Kidney epithelial cell (primary cell): ENCODE measurements around the gene RAB36. TPM values are rescaled to one million over a fixed set of nuclear protein-coding genes. Genes with fewer than 3 reads are reported as not detected.

Source experiments
- DNase-seq: peaks from one replicate; pipeline ENCODE4 v3.0.0-alpha.2; 2010; ENCODE audit warnings: low read depth
- H3K27me3 ChIP-seq: 2 replicates; pipeline ENCODE4 v1.6.0; 2011; ENCODE audit warnings: low read length; ENCODE audit not compliant: control insufficient read depth, insufficient read depth
- H3K36me3 ChIP-seq: 2 replicates; pipeline ENCODE4 v1.5.1; 2011; ENCODE audit warnings: low read length; ENCODE audit not compliant: control insufficient read depth, insufficient read depth
- H3K4me3 ChIP-seq: 2 replicates; pipeline ENCODE4 v1.5.1; 2011; ENCODE audit warnings: low read depth, mild to moderate bottlenecking, control low read depth, low read length
- total RNA-seq: library from RNA; depleted of rRNA; stranded (reverse); fragments of >200 nt; gene quantifications from 2 replicates; pipeline ENCODE4 v1.2.3, GENCODE V29; 2015
- TF ChIP-seq, protein P1 (sequence below): IDR thresholded peaks from 2 replicates; pipeline ENCODE4 v1.5.1; 2011; ENCODE audit warnings: mild to moderate bottlenecking, moderate library complexity, low read length, control low read depth, inconsistent platforms; ENCODE audit not compliant: insufficient read depth, poor library complexity, severe bottlenecking

Gene RAB36
- total RNA-seq, 1 donor from 2014 or later, result 5.7 TPM

DNA sequence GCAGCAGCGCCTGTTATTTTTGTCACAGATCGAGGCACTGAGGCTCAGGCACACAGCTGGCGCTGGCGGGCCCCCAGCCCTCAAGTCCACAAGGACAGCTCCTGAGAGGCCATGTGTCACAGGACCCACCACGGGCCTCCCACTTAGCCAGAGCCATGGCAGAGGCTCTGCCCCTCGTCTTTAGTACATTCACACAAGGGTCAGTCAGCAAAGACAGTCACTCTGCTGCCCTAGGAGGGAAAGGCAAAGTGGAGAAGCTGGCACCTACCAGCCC is 45.8 kb upstream of the RAB36 start:
- TF ChIP-seq, protein P1, sequence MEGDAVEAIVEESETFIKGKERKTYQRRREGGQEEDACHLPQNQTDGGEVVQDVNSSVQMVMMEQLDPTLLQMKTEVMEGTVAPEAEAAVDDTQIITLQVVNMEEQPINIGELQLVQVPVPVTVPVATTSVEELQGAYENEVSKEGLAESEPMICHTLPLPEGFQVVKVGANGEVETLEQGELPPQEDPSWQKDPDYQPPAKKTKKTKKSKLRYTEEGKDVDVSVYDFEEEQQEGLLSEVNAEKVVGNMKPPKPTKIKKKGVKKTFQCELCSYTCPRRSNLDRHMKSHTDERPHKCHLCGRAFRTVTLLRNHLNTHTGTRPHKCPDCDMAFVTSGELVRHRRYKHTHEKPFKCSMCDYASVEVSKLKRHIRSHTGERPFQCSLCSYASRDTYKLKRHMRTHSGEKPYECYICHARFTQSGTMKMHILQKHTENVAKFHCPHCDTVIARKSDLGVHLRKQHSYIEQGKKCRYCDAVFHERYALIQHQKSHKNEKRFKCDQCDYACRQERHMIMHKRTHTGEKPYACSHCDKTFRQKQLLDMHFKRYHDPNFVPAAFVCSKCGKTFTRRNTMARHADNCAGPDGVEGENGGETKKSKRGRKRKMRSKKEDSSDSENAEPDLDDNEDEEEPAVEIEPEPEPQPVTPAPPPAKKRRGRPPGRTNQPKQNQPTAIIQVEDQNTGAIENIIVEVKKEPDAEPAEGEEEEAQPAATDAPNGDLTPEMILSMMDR, result no peak
- no peak for DNase-seq
- Histone ChIP-seq H3K4me3 (no peak overlapping the region), H3K27me3 (no peaks in the 10 kb centered on the region), H3K36me3 (no peaks in the 10 kb centered on the region)

DNA sequence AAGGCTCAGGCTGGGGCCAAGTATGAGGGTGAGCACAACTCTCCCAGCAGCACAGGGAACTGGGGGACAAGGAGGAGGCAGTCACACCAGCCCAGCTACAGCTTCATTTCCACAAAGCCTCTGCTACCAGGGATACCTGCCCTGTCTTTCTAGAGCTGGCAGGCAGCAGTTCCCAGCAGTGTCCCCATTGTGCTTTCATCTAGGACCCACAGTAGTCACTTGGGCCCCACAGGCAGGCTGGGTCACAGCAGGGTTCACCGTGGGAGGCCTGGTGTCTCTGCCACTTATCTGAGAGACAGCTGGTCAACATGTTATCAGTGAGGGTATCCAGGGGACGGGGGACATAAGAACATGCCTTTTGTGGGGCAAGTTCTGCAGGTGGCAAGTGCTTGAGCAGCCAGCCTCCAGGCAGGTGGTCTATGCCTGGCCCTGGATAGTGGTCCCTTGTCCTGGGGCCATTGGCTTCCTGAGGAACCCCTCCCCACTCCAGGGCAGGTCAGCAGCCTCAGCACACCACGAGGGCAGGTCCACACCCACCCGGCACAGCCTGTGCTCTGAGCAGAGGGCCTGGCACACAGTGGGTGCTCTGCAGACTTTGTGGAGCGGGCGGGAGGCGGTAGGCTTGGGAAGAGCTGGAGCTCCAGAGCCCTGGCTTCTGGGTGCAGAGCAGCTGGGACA is 45.0 kb upstream of the RAB36 start:
- Histone ChIP-seq H3K36me3 (no peaks in the 10 kb centered on the region), H3K27me3 (no peaks in the 10 kb centered on the region), H3K4me3 (no peak overlapping the region)
- DNase-seq, result no peak
- TF ChIP-seq, protein P1, result no peak

DNA sequence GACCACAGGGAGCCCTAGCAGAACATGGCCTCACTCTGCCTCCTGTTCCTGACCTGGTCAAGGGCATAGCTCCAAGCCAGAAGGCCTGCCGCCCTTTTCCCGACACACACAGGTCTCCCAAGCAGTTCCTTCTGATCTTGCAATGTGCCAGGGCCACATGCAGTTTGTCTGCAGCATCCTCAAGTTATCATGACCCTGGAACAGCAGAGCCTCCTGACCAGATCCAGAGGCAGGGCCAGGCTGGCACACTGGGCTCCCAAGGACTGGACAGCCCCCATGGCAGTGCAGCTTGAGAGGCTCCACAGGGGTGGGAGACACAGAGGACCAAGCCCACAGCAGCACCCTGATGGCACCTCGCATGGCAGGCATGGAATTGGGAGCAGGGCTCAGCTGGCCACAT is 43.8 kb upstream of the RAB36 start:
- H3K27me3 ChIP-seq, result no peaks in the 10 kb centered on the region
- no peaks in the 10 kb centered on the region for H3K36me3 ChIP-seq
- TF ChIP-seq, protein P1, result no peak
- no peak for DNase-seq
- no peak overlapping the region for H3K4me3 ChIP-seq

DNA sequence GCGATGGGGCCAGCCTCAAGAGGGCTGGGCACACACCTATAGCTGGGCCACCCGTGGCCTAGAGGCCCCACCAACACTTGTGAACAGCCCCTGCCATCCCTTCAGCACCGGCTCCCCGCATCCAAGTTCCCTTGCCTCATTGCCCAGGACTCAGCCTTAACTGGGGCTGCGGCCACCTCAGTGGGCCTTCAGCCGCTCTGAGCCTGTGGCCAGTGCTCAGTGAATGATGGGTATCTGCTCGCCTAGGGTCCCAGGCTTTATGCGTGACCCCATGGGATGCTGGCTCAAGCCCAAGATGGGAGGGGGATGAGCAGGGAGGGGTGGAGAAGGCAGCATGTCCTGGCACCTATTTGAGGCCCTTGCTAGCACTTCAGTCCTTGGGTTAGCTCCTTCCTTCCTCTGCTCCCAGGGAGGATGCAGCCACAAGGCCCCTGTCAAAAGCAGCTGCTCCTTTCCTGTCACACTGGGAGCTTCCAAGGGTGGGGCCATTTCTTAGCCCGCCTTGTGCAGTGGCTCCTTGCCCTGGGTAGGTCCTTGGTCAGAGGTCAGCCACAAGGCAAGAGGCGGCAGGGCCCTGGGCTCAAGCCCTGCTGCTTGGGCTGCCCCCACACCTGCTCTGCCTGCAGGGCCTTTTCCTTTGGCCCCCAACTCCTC is 43.1 kb upstream of the RAB36 start:
- no peak for DNase-seq
- TF ChIP-seq, protein P1, result no peak
- no peak overlapping the region for H3K4me3 ChIP-seq
- H3K36me3 ChIP-seq, result no peaks in the 10 kb centered on the region
- no peaks in the 10 kb centered on the region for H3K27me3 ChIP-seq

DNA sequence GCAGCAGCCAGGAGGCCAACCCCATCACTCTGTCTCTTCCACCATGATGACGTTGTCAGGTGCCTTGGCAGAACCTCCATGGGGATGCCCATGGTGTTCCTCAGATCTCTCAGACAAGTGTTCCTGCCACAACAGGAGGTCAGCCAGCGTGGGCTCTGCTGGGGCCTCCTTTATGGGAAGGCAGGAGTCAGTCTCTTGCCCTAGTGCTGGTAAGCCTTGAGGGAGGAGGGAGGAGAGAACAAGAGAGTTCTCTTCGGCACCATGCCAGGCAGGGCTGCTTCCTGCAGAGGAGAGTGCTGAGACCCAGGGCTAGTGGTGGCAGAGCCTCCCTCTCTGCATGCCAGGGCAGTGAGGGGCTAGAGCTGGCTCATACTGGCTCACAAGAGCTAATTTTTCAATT is 42.5 kb upstream of the RAB36 start:
- no peak overlapping the region for H3K4me3 ChIP-seq
- no peaks in the 10 kb centered on the region for H3K27me3 ChIP-seq
- DNase-seq, result no peak
- H3K36me3 ChIP-seq, result no peaks in the 10 kb centered on the region
- TF ChIP-seq, protein P1, result no peak
